GM23248 (cell line): ENCODE data around the gene NFE2. TPM values are rescaled to one million over a fixed set of nuclear protein-coding genes. Genes with fewer than 3 reads are reported as not detected.
A peak's percentile ranks its signal among the peaks of the same experiment; 100 is the strongest.

Experiments used
- DNase-seq: peaks from one replicate; pipeline ENCODE4 v3.0.0-alpha.2; 2015
- H2AFZ ChIP-seq: fragments of 200-600 bp; sonication (generic); 2 replicates; pipeline ENCODE4 v1.6.1; 2016; ENCODE audit warnings: antibody characterized with exemption
- H3F3A ChIP-seq: fragments of 200-600 bp; sonication (generic); 2 replicates; pipeline ENCODE4 v1.6.1; 2016; ENCODE audit warnings: mild to moderate bottlenecking, antibody characterized with exemption, mixed run types; ENCODE audit not compliant: insufficient read depth
- H3K27ac ChIP-seq: fragments of 200-600 bp; sonication (generic); 2 replicates; pipeline ENCODE4 v1.5.1; 2016; ENCODE audit warnings: mild to moderate bottlenecking
- H3K27me3 ChIP-seq: fragments of 200-600 bp; sonication (generic); replicated peaks from 2 replicates; pipeline ENCODE4 v1.6.1; 2016; ENCODE audit warnings: mild to moderate bottlenecking; ENCODE audit not compliant: insufficient read depth
- H3K36me3 ChIP-seq: fragments of 200-600 bp; sonication (generic); 2 replicates; pipeline ENCODE4 v1.6.1; 2016; ENCODE audit warnings: low read depth, mild to moderate bottlenecking
- H3K4me1 ChIP-seq: fragments of 200-600 bp; sonication (generic); 2 replicates; pipeline ENCODE4 v1.6.1; 2016; ENCODE audit warnings: mild to moderate bottlenecking; ENCODE audit not compliant: insufficient read depth
- H3K4me2 ChIP-seq: fragments of 200-600 bp; sonication (generic); one replicate; pipeline ENCODE4 v1.6.1; 2016; ENCODE audit warnings: mild to moderate bottlenecking; ENCODE audit not compliant: unreplicated experiment
- H3K4me3 ChIP-seq: fragments of 200-600 bp; sonication (generic); 2 replicates; pipeline ENCODE4 v1.5.1; 2016; ENCODE audit warnings: mild to moderate bottlenecking
- H3K79me2 ChIP-seq: fragments of 200-600 bp; sonication (generic); 2 replicates; pipeline ENCODE4 v1.6.1; 2016; ENCODE audit warnings: mild to moderate bottlenecking; ENCODE audit not compliant: insufficient read depth
- H3K9ac ChIP-seq: fragments of 200-600 bp; sonication (generic); 2 replicates; pipeline ENCODE4 v1.6.1; 2016; ENCODE audit warnings: mild to moderate bottlenecking
- H3K9me2 ChIP-seq: fragments of 200-600 bp; sonication (generic); 2 replicates; pipeline ENCODE4 v1.6.1; 2016; ENCODE audit warnings: mixed run types, mild to moderate bottlenecking, moderate library complexity; ENCODE audit not compliant: insufficient read depth
- H3K9me3 ChIP-seq: fragments of 200-600 bp; sonication (generic); one replicate; pipeline ENCODE4 v1.6.1; 2017; ENCODE audit warnings: low read depth
- H4K20me1 ChIP-seq: fragments of 200-600 bp; sonication (generic); 2 replicates; pipeline ENCODE4 v1.6.0; 2016; ENCODE audit not compliant: insufficient read depth
- EZH2 ChIP-seq: fragments of 200-600 bp; sonication (generic); IDR thresholded peaks from 2 replicates; pipeline ENCODE4 v1.6.1; 2018; ENCODE audit warnings: antibody characterized with exemption, mild to moderate bottlenecking; ENCODE audit not compliant: insufficient read depth, poor library complexity, severe bottlenecking
- EZH2phosphoT487 ChIP-seq: fragments of 200-600 bp; sonication (generic); IDR thresholded peaks from 2 replicates; pipeline ENCODE4 v1.6.1; 2018; ENCODE audit warnings: antibody characterized with exemption, moderate library complexity, mild to moderate bottlenecking, low read depth; ENCODE audit not compliant: insufficient read depth
- WGBS, 2 experiments: methylation state at CpG; one replicate each; pipeline ENCODE4 v1.1.6; 2015 to 2017; ENCODE audit warnings: low lambda C conversion rate in 2 of 2, low coverage in 1 of 2; ENCODE audit errors: missing lambda C conversion rate in 2 of 2; 5-methylcytosine and 5-hydroxymethylcytosine counted together
- in situ Hi-C: fragments of 300-500 bp; cut with MboI; formaldehyde crosslinking; loops from 2 replicates; pipeline ENCODE4 v1.15.0; 2020
- microRNA counts: library from miRNA; unstranded; fragments of <30 nt; microRNA quantifications from one replicate; lab custom pipeline; 2016
- microRNA-seq: library from miRNA; unstranded; fragments of <30 nt; microRNA quantifications from one replicate; pipeline ENCODE4, GENCODE V29; 2016; ENCODE audit warnings: borderline number of aligned reads
- polyA plus RNA-seq: library from polyadenylated mRNA; unstranded; fragments of >200 nt; fragmentation: Nextera tagmentation; extraction: Ambion mirVana; gene quantifications from 2 replicates; pipeline ENCODE4 v1.2.1, GENCODE V29; 2016
- small RNA-seq: library from RNA; depleted of rRNA; stranded (forward); fragments of <200 nt; gene quantifications from one replicate; pipeline ENCODE3, GENCODE V24; 2014; ENCODE audit warnings: low read depth, low replicate concordance
- total RNA-seq: library from RNA; depleted of rRNA; stranded (reverse); fragments of >200 nt; shearing (Covaris generic); gene quantifications from 2 replicates; pipeline ENCODE4 v1.2.3, GENCODE V29; 2014; rRNA removed

The NFE2 gene
- total and polyA plus RNA-seq, 2 experiments from 2014 or later: not detected

- H3K79me2 ChIP-seq: peaks cover 33% of the 10 kb centered on the region
- no peaks in the 10 kb centered on the region for H3K27me3 ChIP-seq
- no peak for DNase-seq
- no peak overlapping the region for H3K9ac ChIP-seq
- in situ Hi-C loops: no loop called here
- H3K4me1 ChIP-seq: no peaks in the 10 kb centered on the region
- H3K9me3 ChIP-seq: no peaks in the 10 kb centered on the region
- H3K4me3 ChIP-seq: no peak overlapping the region
- no peak overlapping the region for H3K4me2 ChIP-seq
- H3F3A ChIP-seq: no peaks in the 10 kb centered on the region; the same call in 1 of the 2 replicates
- TF ChIP-seq EZH2 (no peak), EZH2phosphoT487 (no peak)
- peaks cover 21% of the 10 kb centered on the region for H3K36me3 ChIP-seq
- no peaks in the 10 kb centered on the region for H4K20me1 ChIP-seq
- H3K9me2 ChIP-seq: no peaks in the 10 kb centered on the region
- 91 to 93% methylated on average over 6 of the region's 6 CpGs for WGBS, 2 experiments
- H2AFZ ChIP-seq: no peak overlapping the region
- H3K27ac ChIP-seq: no peak overlapping the region
Measured at GRCh38 chr12:54246011-54246641, 54.7 kb downstream of the NFE2 start.

MicroRNAs within 50 kb of the gene (microRNA counts, 767-probe panel; counts per million panel counts)
- microRNA hsa-miR-148b-3p (lab: Ali Mortazavi, UCI): 5,386 counts per million, percentile 90 among the panel's probes with 10 or more counts

Small RNA genes lying within 50 kb of the gene (microRNA-seq; reads per million reads assigned to microRNA genes)
- gene MIR148B: 146 reads per million, percentile 54 among the genes with 10 or more reads in this experiment

Small RNA genes lying within 50 kb of the gene (small RNA-seq; reads per million reads assigned to genes)
- gene MIR148B: 17.8 reads per million, percentile 88 among the genes with 10 or more reads in this experiment
- not detected for gene RN7SL390P
- gene RN7SL744P: not detected
- gene RNU6-950P: not detected

Other genes starting within 250 kb of the NFE2 start
- gene HOXC4, start 247.2 kb downstream of the NFE2 start, total RNA-seq: 2.2 and 3.4 TPM in 2 replicates
- gene HOXC4, start 247.2 kb downstream of the NFE2 start, polyA plus RNA-seq: 2.3 and 3.1 TPM in 2 replicates
- 34.5 and 38.2 TPM in 2 replicates for gene SMUG1, start 112.0 kb downstream of the NFE2 start, total RNA-seq
- 48.5 and 49.5 TPM in 2 replicates for gene SMUG1, start 112.0 kb downstream of the NFE2 start, polyA plus RNA-seq
- gene CBX5, start 20.9 kb downstream of the NFE2 start, total RNA-seq: 36.7 and 37.6 TPM in 2 replicates
- gene CBX5, start 20.9 kb downstream of the NFE2 start, polyA plus RNA-seq: 29.6 TPM in 2 replicates
- 217 and 226 TPM in 2 replicates for gene HNRNPA1, start 20.3 kb downstream of the NFE2 start, total RNA-seq
- 346 and 351 TPM in 2 replicates for gene HNRNPA1, start 20.3 kb downstream of the NFE2 start, polyA plus RNA-seq
- 149 and 204 TPM in 2 replicates for gene COPZ1, start 24.1 kb upstream of the NFE2 start, total RNA-seq
- gene COPZ1, start 24.1 kb upstream of the NFE2 start, polyA plus RNA-seq: 170 and 183 TPM in 2 replicates
- not detected in 2 replicates for gene GPR84, start 63.5 kb upstream of the NFE2 start, total RNA-seq
- gene GPR84, start 63.5 kb upstream of the NFE2 start, polyA plus RNA-seq: not detected in 2 replicates
- gene ZNF385A, start 83.7 kb upstream of the NFE2 start, total RNA-seq: 1.6 and 1.8 TPM in 2 replicates
- gene ZNF385A, start 83.7 kb upstream of the NFE2 start, polyA plus RNA-seq: 2.9 and 3.1 TPM in 2 replicates
- gene ITGA5, start 118.3 kb upstream of the NFE2 start, total RNA-seq: 496 and 541 TPM in 2 replicates
- gene ITGA5, start 118.3 kb upstream of the NFE2 start, polyA plus RNA-seq: 402 and 416 TPM in 2 replicates
- not detected in 2 replicates for gene GTSF1, start 172.6 kb upstream of the NFE2 start, total RNA-seq
- gene GTSF1, start 172.6 kb upstream of the NFE2 start, polyA plus RNA-seq: 0.29 TPM in 1 of 2 replicates, not detected in the other
- not detected in 2 replicates for gene NCKAP1L, start 196.7 kb upstream of the NFE2 start, total RNA-seq
- 0.10 and 0.11 TPM in 2 replicates for gene NCKAP1L, start 196.7 kb upstream of the NFE2 start, polyA plus RNA-seq
- gene PDE1B, start 248.6 kb upstream of the NFE2 start, total RNA-seq: not detected in 2 replicates
- not detected in 2 replicates for gene PDE1B, start 248.6 kb upstream of the NFE2 start, polyA plus RNA-seq